GM18511 (cell line): Measurements from ENCODE around the gene HAND2.

Experiments used
- ATAC-seq: cut with Tn5 transposase; IDR thresholded peaks from one replicate; pipeline ENCODE4 v1.9.1; 2021; ENCODE audit warnings: mild to moderate bottlenecking, moderate library complexity; ENCODE audit not compliant: unreplicated experiment

HAND2 gene

DNA sequence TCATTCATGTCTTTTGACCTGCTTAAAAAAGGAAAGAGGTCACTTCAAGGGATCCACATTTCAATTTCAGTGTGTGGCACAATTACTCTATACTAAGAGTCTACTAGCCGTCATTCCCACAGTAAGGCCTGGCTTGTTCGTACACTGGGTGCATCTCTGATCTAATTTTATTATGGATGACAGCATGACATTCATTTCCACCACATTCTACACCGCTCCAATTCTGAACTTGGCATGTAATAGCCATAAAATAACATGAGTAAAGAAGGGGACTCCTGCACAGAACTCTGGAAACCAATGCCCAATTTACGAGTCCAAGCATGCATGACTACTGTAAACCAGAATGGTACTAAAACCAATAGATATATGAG, 51.1 kb downstream of the HAND2 start:
- no peak for ATAC-seq

DNA sequence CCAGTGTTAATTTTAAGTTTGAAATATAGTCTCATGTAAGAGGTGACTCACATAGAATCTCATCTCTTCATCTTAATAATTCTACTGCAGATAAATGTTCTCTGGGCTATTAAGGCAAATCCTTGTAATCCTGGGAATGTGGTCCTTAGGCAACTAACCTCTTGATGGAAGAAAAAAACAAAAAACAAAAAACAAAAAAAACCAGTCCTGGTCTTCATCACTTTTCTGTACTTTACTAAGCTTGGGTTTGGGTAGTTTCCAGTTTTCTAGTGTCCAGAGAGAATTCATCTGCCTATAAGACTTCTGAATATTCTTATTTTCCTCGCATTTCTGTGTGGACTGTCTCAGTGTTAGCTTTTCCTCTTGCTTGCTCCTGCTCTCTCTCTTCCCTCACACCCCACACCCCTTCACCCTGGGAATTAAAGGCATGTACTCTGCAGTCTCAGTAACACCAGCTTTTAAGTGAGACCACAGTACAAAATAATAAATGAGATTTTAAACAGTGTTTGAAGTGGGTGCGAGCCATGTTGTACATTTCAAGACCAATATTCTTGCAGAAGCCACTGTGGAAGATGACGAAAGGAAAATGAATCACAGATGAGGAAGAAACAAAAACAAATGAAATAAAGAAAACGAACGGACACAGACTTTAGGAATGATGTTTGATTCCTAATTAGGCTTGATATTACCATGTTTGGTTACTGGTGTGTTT, 51.7 kb downstream of the HAND2 start:
- ATAC-seq = no peak

DNA sequence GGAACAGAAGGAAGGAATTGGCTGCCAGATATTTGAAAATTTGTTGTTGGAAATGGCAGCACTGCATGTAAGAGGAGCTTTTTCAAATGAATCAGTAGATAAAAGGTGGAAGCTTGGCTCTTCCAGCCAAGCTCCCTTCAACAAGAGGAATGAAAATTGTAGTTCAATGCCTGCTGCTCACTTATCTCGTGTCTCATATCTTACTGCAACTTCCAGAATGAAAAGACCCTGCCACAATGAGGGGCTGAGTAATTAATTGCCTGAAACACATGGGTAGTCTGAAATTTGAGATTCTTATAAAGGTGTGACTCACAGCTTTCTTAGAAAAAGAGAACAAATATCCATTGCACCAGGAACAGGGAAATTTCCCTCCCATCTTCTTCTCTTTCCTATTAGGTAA, 53.0 kb downstream of the HAND2 start:
- ATAC-seq = no peak
